Body of pancreas (tissue), 4 donors: ENCODE data around the gene GRB2.

ENCODE experiments used
- POLR2A ChIP-seq, 3 donors: fragments of 450-650 bp; IDR thresholded peaks; one replicate each; pipeline ENCODE4 v1.6.1; 2016; ENCODE audit warnings: antibody characterized with exemption in 3 of 3, mild to moderate bottlenecking in 2 of 3
- TF ChIP-seq, protein P1 (sequence below), 7 experiments: fragments of 450-650 bp in 4 of 7; fragments of 200-600 bp in 3 of 7; sonication (generic) in 3 of 7; IDR thresholded peaks; one replicate each; pipeline ENCODE4 v1.5.1; 2016 to 2019; ENCODE audit warnings: antibody characterized with exemption in 7 of 7

DNA sequence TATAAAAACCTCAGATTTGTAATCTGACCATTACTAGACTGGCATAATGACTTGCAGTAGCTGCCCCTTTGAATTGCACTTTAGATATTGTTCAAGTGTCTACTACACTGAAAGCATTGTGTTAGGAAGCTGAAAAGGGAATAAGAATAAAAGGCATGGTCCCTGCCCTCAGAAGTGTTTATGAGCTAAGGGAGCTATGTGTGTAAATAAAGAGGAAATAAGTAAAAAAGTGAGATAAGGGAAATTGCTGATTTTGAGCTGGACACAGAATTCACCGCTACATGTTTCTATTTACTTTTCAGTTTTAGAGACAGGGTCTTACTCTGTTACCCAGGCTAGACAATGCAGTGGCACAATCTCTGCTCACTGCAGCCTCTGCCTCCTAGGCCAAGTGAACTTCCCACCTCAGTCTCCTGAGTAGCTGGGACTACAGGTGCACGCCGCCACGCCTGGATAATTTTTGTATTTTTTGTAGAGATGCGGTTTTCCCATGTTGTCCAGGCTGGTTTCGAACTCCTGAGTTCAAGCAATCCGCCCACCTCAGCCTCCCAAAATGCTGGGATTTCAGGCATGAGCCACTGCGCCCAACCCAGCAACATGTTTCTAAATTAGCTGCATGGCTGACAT is 57.0 kb downstream of the GRB2 start:
- TF ChIP-seq, protein P1, sequence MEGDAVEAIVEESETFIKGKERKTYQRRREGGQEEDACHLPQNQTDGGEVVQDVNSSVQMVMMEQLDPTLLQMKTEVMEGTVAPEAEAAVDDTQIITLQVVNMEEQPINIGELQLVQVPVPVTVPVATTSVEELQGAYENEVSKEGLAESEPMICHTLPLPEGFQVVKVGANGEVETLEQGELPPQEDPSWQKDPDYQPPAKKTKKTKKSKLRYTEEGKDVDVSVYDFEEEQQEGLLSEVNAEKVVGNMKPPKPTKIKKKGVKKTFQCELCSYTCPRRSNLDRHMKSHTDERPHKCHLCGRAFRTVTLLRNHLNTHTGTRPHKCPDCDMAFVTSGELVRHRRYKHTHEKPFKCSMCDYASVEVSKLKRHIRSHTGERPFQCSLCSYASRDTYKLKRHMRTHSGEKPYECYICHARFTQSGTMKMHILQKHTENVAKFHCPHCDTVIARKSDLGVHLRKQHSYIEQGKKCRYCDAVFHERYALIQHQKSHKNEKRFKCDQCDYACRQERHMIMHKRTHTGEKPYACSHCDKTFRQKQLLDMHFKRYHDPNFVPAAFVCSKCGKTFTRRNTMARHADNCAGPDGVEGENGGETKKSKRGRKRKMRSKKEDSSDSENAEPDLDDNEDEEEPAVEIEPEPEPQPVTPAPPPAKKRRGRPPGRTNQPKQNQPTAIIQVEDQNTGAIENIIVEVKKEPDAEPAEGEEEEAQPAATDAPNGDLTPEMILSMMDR (IDR thresholded peaks at IDR 0.05), result no peak
- no peak for TF ChIP-seq POLR2A (IDR thresholded peaks at IDR 0.05)
